Renal cortical epithelial cell (primary cell): ENCODE results near the gene ALDH16A1. TPM values are rescaled to one million over a fixed set of nuclear protein-coding genes. Genes with fewer than 3 reads are reported as not detected.

Experiments used
- DNase-seq: peaks from one replicate; pipeline ENCODE4 v3.0.0-alpha.2; 2011; ENCODE audit warnings: low read depth
- total RNA-seq: library from RNA; depleted of rRNA; stranded (reverse); fragments of >200 nt; gene quantifications from 2 replicates; pipeline ENCODE4 v1.2.3, GENCODE V29; 2014

Gene ALDH16A1
- 30.5 and 64.1 TPM in 2 replicates for total RNA-seq

- peak; percentile 90 for DNase-seq
Observed at GRCh38 chr19:49453013-49453756, at the start of gene ALDH16A1. Gene ALDH16A1, plus strand, starts transcription at chr19:49453225. Its CDS starts 107 bp downstream, at chr19:49453332.

GRCh38 chr19:49403404-49404187 is 49.4 kb upstream of the ALDH16A1 start:
- no peak for DNase-seq

- no peak for DNase-seq
Observed at GRCh38 chr19:49407079-49407478, 45.9 kb upstream of the ALDH16A1 start.

GRCh38 chr19:49407482-49408015 is 45.5 kb upstream of the ALDH16A1 start:
- no peak for DNase-seq

GRCh38 chr19:49408816-49409440 is 44.1 kb upstream of the ALDH16A1 start:
- DNase-seq = peak; percentile 69

DNA sequence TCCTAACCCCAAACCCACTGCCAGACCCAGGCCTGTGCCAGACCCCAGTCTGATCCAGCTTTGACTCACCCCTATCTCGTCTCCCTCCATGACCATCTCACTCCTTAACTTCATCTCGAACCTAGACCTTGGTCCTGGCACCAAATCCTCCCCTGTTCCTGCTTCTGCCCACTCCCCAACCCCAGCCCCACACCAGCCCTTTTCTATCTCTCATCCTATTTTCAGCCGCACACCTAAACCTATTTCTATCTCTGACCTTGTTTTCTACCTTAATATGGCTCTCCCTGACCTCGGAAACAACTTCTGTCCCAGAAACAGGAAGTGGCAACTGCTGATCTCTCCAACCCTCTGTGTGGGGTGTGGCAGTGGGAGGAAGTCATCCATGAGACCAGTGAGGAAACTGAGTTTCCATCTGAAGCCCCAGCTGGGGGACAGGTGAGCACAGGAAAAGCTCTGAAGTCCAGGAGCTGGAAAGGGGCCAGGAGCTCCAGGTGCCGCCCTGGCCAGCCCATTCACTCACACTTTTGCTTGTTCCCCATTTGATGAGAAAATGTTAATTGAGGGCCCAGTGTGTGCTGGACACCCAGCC is 43.5 kb upstream of the ALDH16A1 start:
- no peak for DNase-seq

DNA sequence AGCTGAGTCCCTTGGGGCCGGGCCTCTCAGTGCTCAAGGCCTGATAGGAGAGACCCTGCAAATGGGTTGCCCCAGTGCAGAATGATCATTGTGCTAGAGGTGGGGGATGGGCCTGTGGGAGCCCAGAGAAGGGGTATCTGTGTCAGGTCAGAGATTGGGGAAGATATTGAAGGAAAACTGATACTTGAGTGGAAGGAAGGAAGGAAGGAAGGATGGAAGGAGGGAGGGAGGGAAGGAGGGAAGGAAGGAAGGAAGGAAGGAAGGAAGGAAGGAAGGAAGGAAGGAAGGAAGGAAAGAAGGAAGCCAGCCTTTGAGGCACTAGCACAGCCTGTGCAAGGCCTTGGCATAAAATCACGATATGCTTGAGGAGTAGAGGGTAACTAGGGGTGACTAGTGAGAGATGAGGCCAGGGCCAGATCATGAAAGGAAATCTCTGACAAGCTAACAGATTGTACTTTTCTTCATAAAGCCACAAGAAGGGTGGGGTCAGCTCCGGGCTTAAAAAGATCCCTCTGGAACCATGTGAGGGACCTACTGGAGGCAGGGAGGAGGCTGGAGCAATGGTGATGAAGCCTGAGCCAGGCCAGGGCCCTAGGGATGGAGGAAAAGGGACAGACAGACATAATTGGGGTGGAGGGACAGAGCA is 41.2 kb upstream of the ALDH16A1 start:
- DNase-seq = no peak

DNA sequence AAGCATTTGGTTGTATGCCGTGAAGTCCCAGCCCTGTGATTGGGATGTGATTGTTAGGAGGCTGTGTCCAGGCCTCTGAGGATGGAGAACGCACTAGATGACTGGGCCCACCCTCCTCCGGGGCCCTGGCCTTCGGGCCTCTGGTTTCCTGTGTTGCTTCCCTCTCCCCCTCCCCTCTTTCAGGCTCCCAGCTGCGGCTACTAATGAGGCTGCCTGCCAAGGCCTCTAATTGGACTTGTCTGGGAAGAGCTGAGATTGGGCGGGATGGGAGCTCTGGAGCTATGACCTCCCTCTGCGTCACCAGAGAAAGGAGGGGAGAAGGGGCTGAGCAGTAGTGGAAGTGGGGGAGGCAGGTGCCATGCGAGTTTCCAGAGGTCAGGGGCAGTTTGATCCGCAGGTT is 39.7 kb upstream of the ALDH16A1 start:
- DNase-seq = no peak

- no peak for DNase-seq
Observed at GRCh38 chr19:49414256-49414655, 38.8 kb upstream of the ALDH16A1 start.

- no peak for DNase-seq
Observed at GRCh38 chr19:49415102-49415809, 37.8 kb upstream of the ALDH16A1 start.

GRCh38 chr19:49415810-49416200 is 37.2 kb upstream of the ALDH16A1 start:
- no peak for DNase-seq

- no peak for DNase-seq
Observed at GRCh38 chr19:49417088-49417487, 35.9 kb upstream of the ALDH16A1 start.

- DNase-seq = no peak
Observed at GRCh38 chr19:49418511-49418910, 34.5 kb upstream of the ALDH16A1 start.

DNA sequence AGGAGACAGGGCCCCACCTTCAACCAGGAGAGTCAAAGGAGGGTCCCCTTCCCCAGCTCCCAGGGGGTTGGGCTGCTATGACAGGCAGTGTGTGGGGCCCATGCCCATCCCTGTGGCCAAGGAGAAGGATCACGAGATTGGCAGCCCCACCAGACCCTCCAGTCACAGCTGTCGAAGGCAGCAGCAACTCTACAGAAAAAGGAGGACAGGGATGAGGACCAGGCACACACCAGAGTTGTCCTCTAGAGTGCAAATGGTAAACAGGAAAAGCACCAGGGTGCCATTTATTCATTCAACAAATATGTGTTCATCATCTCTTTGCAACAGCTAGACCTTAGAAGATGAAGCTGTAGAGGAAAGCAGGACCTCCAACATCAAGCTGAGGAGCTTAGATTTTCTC is 33.9 kb upstream of the ALDH16A1 start:
- DNase-seq = no peak

GRCh38 chr19:49420227-49420626 is 32.8 kb upstream of the ALDH16A1 start:
- DNase-seq = no peak

GRCh38 chr19:49421039-49421877 is 31.8 kb upstream of the ALDH16A1 start:
- DNase-seq = no peak

DNA sequence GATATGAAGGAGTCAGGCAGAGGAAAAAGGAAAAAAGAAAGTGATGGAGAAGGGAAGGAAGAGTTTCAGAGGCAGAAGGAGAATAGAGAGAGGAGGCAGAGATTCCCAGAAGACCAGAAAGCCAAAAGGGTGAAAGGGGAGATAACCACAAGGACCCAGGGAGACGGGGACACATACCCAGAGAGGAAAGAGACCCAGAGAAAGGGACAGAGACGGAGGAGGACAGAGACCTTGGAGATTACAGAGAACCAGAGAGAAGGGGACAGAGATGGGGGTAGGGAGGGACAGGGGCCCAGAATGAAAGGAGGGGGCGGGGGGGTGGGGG is 31.2 kb upstream of the ALDH16A1 start:
- no peak for DNase-seq

GRCh38 chr19:49422407-49423070 is 30.5 kb upstream of the ALDH16A1 start:
- no peak for DNase-seq
